DMS153 (cell line): ENCODE data around the gene LMF1.

Experiments used
- DNase-seq: peaks from one replicate; lab custom pipeline; 2025; lab: John Stamatoyannopoulos, UW

The LMF1 gene

DNA sequence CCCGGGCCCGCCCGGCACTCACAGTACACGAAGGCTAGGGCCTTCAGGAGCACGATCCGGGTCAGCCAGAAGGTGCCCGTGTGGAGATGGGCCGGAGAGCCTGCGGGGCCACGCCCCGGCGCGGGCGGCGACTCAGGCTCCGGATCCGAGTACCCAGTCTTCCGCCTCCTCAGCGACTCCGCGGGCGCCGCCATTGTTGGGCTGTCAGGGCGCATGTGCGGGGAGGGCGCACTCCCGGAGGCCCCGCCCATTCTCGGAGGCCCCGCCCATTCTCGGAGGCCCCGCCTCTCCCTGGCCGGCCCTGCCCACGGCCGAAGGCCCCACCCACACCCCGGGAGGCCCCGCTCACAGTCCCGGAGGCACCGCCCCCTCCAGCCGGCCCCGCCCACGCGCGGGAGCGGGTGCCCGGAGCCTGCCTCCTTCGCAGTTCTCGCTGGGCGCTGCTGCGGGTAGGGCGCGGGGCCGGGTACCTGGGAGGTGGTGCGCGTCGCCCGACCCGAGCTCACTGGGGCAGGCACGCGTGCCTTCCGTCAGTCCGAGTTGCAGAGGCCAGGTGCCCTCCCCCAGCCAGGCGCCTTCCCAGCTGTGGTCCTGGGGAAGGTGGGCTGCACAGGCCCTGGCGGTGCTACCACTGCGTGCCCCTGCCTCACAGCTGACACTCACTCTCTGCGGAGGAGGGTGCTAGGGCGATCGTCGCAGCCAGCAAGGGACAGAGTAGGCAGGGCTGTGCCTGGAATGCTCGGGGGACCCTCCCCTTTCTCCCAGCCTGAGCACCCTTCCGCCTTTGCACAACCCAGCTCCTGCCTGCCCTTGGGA, at the start of gene LMF1:
Gene LMF1, minus strand, starts transcription at position 219 of the 816 bp plus-strand sequence. Its CDS starts 4 bp downstream, at position 215.
- DNase-seq, result peak; percentile 55

DNA sequence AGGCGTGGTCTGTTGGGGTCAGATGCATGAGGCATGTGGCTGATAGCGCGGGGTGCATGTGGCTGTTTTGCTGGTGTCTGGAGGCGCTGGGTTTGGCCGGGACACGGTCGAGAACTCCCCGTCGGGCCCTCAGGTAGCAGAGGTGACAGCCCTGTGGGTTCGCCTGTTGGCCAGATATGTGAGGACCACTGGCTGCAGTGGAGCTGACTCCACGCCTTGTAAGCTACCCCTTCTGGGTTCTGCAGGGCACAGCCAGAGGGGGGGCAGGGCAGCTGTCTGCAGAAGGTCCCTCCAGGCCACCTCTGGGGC, 49.3 kb upstream of the LMF1 start:
- DNase-seq, result no peak

- DNase-seq, result no peak
Measured at GRCh38 chr16:1019231-1020090, 48.7 kb upstream of the LMF1 start.

GRCh38 chr16:1018447-1019198, 47.8 kb upstream of the LMF1 start:
- no peak for DNase-seq

DNA sequence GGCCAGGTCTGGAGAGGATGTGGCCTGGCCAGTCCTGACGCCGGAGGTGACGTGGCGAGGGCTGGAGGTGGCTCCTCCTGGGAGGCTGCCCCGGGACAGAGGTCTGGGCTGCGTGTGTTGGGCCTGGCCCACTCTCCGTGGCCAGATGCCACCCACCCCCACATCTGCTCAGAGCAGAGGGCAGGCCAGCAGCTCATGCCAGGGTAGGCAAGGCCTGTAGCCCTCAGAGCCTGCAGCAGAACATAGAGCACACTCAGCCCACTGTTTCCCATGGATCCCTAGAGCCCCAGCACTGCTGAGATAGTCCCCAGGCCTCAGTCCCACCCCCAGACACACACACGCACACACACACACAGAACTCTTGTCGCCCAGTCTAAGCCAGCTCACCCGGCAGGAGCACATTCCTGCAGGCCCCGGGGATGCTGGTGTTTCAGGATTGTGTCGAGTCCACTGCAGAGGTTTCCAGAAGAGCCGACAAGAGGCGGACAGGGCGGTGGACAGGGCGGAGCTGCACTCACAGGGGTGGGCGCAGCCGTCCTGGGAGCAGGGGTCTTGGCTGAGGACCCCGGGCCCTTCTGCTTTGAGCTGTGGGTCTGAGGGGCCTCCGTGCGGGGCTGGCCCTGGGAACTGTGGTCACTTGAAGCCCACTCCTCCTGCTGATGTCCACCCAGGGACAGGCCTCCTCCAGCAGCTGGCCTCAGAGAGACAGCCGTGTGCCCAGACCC, 44.1 kb upstream of the LMF1 start:
- no peak for DNase-seq

DNA sequence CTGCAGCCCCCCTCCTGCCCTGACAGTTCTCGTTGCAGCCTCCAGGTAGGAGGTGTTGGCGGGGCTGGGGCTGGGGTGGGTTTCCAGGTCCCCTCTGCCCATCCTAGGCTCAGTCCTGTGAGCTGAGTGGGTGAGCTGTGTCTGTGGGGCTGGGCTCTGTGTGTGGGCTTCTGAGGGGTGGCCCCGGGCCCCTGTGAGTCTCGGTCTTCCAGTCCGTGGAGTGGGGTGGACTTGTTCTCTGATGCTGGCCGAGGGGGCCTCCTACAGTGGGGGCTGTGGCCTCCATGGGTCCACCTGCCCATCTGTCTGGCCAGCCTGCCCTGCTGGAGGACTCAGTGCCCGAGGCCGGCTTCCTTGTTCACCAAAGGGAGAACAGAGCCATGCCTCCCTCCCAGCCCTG, 43.4 kb upstream of the LMF1 start:
- no peak for DNase-seq

- DNase-seq, result no peak
Measured at GRCh38 chr16:1013593-1013900, 42.8 kb upstream of the LMF1 start.

DNA sequence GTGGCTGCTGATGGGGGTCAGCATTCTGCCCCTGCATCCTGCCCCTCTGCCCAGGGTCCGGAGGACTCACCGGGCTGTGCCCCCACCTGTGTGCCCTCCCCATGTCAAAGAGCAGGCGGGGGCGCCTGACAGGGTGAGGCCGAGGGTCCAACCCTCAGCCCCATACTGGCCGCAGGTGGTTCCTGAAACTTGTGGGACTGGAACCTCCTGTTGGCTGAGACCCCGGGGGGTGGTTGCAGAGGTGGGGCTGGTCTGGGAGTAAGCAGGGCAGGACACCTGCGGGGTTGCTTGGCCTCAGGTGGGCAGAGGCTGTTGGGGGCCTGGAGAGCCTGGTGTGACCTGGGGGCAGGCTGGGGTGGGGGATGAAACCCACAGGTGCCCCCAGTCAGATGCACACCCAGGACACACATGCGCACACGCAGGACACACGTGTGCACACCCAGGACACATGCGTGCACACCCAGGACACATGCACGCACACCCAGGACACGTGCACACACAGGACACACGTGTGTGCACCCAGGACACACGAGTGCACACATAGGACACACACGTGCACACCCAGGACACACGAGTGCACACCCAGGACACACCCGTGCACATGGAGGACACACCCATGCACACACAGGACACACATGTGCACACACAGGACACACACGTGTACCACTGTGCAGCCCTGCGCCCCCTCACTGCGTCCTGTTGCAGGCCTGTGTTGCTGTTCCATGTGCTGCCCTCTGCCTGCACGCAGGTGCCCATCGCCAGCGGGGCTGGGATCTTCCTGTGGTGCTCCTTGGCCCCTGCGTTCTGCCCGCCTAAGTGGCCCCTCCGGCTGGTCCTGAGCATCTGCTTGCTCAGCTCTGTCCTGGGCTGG, 42.2 kb upstream of the LMF1 start:
- DNase-seq, result no peak

DNA sequence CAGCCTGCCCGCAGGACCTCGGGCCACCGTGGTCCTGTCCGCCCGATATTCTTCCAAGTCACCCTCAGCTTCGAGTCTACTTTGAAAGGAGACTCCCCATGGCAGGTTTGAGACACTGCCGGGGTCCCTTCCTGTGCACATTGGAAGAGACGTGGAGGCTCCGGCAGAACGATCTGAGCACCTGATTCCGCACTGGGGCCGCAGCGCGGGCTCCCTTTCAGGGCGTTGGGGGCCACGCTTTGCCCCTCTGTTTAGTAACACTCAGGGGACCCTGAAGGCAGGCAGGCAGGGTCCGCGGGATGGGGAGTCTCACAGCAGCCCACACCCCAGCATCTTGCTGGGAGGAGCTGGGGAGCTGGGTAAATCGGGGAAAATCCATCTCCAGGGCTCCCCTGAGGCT, 41.4 kb upstream of the LMF1 start:
- DNase-seq, result no peak

DNA sequence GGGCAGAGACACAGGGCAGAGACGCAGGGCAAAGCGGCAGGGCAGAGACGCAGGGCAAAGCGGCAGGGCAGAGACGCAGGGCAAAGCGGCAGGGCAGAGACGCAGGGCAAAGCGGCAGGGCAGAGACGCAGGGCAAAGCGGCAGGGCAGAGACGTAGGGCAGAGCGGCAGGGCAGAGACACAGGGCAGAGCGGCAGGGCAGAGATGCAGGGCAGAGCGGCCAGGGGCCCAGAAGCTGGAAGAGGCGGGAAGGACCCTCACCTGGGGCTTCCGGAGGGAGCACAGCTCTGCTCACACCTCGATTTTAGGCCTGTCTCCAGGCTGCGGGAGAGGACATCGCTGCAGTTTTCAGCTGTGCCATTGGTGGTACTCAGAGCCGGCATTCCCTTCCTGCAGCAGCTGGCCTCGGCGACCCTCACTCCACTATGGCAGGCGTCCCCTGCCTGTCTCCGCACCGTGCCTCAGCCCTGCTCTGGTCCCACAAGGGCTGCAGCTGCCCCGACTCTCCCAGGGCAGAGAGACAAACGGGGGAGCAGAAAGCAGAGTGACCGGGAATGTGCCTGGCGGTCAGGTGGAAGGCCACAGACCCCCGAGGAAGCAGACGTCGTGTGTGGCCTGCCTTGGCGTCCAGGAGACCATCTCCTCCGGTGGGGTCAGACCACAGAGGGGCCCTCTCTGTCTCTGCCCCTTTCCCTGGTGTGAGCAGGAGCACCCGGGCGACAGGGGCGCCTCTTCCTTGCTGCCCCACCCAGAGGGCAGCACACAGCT, 40.7 kb upstream of the LMF1 start:
- DNase-seq, result no peak

DNA sequence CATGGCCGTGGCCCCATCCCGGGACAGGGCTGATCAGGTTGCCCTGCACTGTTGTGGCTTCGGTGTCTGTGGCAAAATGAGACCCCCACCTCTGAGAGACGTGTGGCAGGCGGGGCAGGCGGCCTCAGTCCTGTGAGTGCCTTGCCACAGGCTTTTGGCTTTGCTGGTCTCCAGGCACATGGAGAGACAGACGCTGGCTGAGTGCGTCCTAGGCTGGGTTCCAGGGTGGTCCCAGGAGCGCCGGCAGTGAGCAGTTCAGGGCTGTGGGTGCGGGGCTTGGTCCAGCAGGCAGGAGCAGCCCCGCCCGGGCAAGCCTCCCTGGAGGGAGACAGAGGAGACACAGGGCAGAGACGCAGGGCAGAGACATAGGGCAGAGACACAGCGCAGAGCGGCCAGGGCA, 40.0 kb upstream of the LMF1 start:
- DNase-seq, result no peak

- DNase-seq, result no peak
Measured at GRCh38 chr16:1010251-1010650, 39.5 kb upstream of the LMF1 start.

- DNase-seq, result no peak
Measured at GRCh38 chr16:1009358-1010150, 38.8 kb upstream of the LMF1 start.

DNA sequence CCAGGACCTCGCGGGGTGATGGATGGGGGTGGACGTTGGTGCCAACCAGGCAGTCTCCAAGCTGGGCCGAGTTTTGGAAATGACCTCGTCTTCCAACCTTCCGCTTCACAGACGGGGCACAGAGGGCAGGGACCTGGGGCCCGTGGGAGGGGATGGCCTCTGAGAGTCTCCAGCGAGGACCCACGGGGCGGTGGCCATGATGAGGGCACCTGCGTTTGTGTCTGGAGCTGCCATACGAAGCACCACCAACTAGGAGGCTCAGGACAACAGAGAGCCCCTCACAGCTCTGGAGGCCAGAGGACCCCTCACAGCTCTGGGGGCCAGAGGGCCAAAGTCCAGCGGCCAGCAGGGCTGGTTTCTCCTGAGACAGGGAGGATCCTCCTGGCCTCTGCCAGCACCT, 37.3 kb upstream of the LMF1 start:
- DNase-seq, result no peak

GRCh38 chr16:1007284-1007850, 36.6 kb upstream of the LMF1 start:
- DNase-seq, result no peak

- DNase-seq, result no peak
Measured at GRCh38 chr16:1006781-1007180, 36.0 kb upstream of the LMF1 start.

GRCh38 chr16:1005286-1005685, 34.5 kb upstream of the LMF1 start:
- DNase-seq, result no peak

- no peak for DNase-seq
Measured at GRCh38 chr16:1003391-1004347, 32.9 kb upstream of the LMF1 start.
